Neural progenitor cell (in vitro differentiated cells): ENCODE measurements around the gene LMAN2L.

Experiments used
- CTCF ChIP-seq: fragments of 200-600 bp; sonication (generic); IDR thresholded peaks from 2 replicates; pipeline ENCODE4 v1.5.1; 2017; ENCODE audit warnings: antibody characterized with exemption, mild to moderate bottlenecking
- EZH2 ChIP-seq: fragments of 200-600 bp; sonication (generic); IDR thresholded peaks from 2 replicates; pipeline ENCODE4 v1.6.1; 2017; ENCODE audit warnings: antibody characterized with exemption, mild to moderate bottlenecking, moderate library complexity
- EZH2phosphoT487 ChIP-seq: fragments of 200-600 bp; sonication (generic); IDR thresholded peaks from 2 replicates; pipeline ENCODE4 v1.6.1; 2017; ENCODE audit warnings: antibody characterized with exemption

- TF ChIP-seq EZH2phosphoT487 (no peak), CTCF (no peak), EZH2 (no peak)
Observed at GRCh38 chr2:96775160-96775559, 35.3 kb upstream of the LMAN2L start.
